HG02678 (cell line): ENCODE results near the gene PHPT1.

Experiments used
- ATAC-seq: cut with Tn5 transposase; IDR thresholded peaks from one replicate; pipeline ENCODE4 v1.9.1; 2021; ENCODE audit warnings: mild to moderate bottlenecking, moderate library complexity; ENCODE audit not compliant: unreplicated experiment

The PHPT1 gene

DNA sequence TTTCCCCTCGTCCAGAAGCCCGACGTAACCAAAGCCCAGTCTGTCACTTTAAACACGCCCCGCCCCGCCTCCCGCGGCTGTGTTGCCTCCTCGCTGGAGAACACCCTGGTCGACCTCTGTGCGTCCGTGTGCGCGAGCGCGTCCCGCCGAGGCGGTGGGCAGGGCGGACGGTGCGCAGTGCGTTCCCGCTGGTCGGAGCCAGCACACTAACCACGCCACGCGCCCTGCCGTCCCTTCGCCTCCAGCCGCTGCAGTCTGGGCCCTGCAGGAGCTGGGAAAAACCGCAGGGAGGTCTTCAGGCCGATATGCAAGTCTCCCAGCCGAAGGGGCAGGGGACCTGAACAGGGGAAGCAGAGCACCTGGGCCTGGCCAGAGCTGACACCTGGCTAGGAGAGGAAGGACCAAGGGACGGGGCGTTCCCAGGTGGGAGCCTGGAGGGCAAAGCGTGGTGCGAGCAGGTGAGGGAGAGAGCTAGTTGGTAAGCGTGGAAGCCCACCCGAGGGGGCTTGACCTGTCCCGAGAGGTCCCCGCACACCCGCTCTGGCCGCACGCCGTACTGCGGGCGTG, 1.3 kb upstream of the PHPT1 start:
- ATAC-seq, result no peak

DNA sequence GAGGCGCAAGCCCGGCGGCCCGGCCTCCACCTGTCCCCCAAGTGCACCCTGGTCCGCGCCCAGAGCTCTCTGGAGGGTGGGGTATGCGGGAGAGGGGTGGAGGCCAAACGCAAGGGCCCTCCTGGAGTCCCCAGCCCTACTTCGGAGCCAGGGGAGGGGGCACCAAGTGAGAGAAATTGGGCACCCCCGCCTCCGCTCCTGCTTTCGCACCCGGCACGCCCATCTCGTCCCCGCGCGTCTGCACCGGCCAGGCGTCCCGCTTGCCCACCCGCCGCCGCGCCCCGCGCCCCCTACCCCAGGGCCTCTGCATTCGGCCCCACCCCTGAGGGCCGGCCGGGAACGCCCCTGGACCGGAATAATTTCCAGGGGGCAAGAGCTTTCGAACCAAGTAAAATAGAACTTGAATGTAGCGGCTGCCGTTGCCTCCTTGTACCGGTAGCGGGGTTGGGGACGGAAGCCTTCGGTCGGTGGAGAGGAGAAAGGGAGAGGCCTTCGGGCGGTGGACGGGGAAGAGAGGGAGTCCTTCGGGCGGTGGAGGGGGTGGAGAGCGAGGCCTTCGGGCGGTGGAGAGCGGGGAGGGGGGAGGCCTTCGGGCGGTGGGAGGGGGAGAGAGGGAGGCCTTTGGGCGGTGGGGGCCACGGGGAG, 694 bp upstream of the PHPT1 start:
- ATAC-seq, result no peak

DNA sequence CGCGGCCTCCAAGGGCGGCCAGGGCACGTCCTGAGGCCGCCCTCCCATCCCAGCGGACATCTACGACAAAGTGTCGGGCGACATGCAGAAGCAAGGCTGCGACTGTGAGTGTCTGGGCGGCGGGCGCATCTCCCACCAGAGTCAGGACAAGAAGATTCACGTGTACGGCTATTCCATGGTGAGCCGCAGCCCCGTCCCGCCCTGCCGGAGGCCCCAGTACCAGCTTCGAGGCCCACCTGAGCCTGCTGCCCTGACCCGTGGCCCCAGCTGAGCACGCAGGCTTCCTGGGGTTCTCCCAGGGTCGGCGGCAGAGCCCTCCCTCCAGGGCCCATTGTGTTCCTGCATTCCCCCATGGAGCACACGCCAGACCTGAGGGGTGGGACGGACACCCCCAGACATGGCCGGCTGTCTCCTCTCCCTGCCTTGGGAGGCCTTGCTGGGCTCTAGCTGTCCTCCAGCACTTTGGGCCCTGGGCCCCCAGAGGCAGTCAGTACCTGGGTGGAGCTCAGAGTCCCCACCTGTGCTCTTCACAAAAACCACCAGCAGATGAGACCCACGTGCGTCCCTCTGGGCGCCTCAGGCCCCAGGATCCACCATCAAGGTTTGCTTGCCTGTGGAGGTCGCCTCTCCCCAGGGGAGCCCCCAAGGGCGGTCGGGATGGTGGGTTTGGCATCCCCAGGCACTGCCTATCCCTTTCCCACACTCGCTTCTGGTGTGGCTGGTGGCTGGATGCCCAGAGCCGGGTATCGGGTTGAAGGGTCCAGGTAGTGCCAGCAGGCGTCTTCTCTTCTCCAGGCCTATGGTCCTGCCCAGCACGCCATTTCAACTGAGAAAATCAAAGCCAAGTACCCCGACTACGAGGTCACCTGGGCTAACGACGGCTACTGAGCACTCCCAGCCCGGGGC, 1.0 kb downstream of the PHPT1 start:
- ATAC-seq, result no peak

DNA sequence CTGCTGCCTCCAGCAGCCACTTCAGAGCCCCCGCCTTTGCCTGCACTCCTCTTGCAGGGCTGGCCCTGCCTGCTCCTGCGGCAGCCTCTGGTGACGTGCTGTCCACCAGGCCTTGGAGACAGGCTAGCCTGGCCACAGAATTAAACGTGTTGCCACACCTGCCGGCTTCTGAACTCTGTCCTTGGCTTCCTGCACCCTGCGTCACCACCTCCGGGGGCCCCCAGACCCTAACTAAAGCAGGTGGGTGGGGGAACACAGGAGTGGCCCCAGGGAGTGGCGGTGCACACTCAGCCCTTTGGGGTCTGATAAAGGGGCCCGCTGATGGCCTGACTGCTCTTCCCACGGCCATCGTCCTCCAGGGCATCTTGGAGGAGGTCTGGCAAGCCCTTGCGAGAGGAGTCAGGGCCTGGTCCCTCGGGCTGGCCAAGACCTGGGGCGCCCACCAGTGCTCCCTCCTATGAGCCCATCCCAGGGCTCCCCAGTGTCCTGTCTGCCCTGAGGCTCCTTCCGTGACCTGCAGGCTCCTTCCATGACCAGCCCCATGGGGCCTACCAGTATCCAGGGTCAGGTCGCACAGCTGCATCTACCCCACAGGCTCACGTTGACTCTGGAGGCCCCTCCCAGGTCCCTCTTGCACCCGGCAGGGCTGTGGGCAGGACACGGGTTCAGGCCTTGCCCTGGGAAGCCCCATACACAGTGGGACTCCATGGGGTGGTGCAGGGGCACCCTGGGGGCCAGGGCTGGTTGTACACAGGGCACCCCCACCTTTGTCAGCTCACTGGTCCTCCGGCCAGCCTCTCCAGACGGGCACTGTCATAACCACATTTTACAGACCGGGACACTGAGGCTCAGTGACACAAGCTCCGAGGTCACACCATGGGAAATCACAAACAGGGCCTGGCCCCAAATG, 1.9 kb downstream of the PHPT1 start:
- ATAC-seq, result no peak

DNA sequence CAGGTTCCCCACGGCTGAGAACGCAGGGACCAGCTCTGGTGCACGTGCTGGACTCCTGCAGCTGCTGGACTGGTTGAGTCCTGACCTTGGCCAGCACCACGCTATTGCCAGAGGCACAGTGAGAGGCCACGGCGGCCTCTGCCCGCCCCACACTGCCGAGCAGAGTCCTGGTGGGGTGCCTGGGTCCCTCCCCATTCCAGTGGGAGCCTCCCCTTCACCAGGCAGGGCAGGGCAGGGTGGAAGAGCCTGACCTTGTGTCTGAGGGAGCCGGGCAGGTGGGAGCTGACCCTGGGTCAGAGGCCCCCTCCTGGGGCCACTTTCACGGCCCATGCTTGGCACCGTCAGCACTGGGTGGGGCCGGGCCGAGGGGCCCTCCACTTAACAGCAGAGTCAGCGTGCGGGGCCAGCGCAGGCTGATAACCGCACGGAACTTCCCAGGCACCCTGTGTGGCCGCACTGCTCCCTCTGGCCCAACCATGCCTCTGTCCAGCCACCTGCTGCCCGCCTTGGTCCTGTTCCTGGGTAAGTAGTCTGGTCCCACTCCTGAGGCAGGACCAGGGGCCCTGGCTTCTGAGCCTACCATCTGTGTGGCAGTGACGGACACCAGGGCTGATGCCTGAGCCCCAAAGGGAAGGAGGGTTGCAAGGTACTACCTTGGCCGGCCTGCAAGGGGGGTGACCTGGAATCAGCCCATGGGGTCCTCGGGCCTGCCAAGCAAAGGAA, 2.9 kb downstream of the PHPT1 start, which contains the start of gene MAMDC4:
Gene MAMDC4 (plus strand): TSS at position 406 of the 723 bp plus-strand sequence. CDS start 71 bp downstream, at position 477.
- ATAC-seq, result no peak

DNA sequence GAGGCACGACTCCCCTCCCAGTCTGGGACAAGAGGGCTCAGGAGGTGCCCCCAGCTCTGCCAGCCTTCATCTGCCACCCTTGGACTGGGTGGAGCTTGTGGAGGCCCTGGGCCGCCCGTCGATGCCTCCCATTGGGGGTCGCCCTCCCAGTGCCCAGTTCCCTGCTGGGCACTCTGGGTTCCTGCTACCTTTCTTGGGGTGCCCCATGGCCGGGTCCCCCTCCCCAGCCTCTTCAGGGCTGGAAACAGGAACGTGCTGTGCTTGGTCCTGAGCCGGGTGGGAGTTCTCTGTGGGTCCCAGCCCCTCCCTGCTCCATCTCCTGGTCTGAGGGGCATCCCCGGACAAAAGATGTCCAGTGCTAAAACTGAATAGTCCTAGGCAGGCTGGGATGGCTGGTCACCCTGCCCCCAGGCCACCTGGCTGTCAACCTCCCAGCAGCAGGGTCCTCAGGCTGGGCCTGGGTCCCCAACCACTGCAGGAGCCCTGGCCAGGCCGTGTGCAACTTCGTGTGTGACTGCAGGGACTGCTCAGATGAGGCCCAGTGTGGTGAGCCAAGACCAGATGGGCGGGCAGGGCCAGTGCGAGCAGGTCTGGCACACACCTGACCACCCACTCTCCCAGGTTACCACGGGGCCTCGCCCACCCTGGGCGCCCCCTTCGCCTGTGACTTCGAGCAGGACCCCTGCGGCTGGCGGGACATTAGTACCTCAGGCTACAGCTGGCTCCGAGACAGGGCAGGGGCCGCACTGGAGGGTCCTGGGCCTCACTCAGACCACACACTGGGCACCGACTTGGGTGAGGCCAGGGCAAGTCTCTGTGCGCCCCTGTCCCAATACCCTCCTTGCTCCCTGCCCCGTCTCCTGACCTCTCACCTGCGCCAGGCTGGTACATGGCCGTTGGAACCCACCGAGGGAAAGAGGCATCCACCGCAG, 3.7 kb downstream of the PHPT1 start:
- no peak for ATAC-seq

DNA sequence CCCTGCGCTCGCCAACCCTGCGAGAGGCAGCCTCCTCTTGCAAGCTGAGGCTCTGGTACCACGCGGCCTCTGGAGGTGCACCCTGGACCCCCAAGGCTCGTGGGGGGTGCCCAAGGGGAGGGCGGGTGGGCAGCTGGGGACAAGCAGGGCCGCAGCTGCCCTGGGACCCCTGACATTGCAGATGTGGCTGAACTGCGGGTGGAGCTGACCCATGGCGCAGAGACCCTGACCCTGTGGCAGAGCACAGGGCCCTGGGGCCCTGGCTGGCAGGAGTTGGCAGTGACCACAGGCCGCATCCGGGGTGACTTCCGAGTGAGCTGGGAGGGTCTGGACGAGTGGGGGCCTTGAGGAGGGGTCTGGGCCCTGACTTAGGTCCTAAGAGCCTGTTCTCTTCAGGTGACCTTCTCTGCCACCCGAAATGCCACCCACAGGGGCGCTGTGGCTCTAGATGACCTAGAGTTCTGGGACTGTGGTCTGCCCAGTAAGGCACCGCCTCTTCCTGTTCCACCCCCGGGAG, 4.4 kb downstream of the PHPT1 start:
- no peak for ATAC-seq

DNA sequence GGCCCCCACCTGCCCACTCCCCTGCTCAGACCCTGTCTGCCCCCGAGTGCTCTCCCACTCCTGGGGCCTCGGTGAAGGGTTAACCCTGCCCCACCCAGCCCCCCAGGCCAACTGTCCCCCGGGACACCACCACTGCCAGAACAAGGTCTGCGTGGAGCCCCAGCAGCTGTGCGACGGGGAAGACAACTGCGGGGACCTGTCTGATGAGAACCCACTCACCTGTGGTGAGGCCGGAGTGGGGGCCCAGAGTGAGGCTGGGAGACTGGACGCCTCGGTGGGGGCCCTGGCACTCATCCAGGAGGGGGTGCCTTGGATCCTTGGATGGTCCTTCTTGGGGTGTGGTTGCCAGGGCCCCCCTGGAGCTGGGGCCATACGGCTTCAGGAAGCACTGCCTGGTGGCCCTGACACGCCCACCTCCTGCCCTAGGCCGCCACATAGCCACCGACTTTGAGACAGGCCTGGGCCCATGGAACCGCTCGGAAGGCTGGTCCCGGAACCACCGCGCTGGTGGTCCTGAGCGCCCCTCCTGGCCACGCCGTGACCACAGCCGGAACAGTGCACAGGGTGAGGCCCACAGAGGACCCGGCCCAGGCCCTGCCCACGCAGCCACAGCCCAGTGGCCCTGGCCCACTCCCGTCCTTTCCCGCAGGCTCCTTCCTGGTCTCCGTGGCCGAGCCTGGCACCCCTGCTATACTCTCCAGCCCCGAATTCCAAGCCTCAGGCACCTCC, 5.1 kb downstream of the PHPT1 start:
- no peak for ATAC-seq

DNA sequence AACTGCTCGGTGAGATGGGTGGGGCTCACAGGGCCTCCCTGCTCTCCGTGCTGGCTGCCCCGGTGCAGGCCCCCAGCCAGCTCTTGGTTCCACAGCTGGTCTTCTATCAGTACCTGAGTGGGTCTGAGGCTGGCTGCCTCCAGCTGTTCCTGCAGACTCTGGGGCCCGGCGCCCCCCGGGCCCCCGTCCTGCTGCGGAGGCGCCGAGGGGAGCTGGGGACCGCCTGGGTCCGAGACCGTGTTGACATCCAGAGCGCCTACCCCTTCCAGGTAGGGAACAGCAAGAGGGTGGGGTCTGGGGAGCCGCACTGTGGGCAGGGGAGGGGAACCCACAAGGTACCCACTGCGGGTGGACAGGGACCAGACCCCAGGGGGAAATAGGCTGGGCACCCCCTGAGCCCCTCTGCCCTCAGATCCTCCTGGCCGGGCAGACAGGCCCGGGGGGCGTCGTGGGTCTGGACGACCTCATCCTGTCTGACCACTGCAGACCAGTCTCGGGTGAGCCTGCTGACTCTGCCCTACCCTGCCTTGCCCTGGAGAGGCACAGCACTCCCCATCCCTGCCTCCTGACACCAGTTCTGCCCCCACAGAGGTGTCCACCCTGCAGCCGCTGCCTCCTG, 5.7 kb downstream of the PHPT1 start:
- ATAC-seq, result no peak

DNA sequence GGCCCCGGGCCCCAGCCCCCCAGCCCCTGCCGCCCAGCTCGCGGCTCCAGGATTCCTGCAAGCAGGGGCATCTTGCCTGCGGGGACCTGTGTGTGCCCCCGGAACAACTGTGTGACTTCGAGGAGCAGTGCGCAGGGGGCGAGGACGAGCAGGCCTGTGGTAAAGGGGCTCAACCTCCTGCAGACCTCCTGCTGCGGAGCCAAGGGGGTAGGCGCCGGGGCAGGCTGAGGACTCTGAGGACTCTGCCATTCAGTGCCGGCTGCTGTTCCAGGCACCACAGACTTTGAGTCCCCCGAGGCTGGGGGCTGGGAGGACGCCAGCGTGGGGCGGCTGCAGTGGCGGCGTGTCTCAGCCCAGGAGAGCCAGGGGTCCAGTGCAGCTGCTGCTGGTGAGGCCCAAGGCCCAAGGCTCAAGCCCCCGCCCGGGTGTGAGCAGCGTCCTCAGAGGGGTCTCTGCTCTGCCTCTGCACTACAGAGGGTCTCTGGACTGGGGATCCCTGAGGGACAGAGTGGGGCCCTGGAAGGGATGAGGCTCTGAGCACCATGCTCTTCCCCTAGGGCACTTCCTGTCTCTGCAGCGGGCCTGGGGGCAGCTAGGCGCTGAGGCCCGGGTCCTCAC, 6.4 kb downstream of the PHPT1 start:
- ATAC-seq, result no peak

DNA sequence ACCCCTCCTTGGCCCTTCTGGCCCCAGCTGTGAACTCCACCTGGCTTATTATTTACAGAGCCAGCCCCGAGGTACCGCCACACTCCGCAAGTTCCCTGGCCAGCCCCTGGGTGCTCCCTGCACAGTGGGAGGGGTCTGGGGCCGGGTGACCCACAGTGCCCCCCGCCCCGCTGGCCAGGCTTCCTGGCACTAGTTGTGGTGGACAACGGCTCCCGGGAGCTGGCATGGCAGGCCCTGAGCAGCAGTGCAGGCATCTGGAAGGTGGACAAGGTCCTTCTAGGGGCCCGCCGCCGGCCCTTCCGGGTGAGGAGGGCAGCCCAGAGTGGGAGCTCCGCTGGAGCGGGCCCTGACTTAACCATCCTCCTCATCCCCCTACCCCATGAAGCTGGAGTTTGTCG, 6.9 kb downstream of the PHPT1 start:
- no peak for ATAC-seq

DNA sequence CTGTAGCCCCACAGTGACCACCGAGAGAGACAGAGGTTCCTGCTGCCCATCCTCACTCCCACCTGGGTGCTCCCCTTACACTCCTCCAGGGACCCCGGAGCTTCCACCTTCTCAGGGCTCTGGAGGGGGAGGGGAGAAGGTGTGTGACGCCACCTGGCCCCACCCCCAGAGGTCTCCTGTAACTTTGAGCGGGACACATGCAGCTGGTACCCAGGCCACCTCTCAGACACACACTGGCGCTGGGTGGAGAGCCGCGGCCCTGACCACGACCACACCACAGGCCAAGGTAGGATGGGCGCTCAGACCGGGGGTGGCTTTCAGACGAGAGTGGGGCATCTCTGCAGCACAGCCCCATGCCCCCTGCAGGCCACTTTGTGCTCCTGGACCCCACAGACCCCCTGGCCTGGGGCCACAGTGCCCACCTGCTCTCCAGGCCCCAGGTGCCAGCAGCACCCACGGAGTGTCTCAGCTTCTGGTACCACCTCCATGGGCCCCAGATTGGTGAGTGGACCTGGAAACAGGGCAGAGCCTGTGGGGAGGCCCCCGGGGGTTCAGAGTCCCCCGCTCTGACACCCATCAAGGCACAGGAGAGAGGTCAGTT, 7.4 kb downstream of the PHPT1 start:
- no peak for ATAC-seq

DNA sequence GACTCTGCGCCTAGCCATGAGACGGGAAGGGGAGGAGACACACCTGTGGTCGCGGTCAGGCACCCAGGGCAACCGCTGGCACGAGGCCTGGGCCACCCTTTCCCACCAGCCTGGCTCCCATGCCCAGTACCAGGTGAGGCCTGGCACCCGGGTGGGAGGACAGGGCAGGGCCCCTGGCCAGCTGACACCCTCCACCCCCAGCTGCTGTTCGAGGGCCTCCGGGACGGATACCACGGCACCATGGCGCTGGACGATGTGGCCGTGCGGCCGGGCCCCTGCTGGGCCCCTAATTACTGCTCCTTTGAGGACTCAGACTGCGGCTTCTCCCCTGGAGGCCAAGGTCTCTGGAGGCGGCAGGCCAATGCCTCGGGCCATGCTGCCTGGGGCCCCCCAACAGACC, 8.0 kb downstream of the PHPT1 start:
- ATAC-seq, result no peak

DNA sequence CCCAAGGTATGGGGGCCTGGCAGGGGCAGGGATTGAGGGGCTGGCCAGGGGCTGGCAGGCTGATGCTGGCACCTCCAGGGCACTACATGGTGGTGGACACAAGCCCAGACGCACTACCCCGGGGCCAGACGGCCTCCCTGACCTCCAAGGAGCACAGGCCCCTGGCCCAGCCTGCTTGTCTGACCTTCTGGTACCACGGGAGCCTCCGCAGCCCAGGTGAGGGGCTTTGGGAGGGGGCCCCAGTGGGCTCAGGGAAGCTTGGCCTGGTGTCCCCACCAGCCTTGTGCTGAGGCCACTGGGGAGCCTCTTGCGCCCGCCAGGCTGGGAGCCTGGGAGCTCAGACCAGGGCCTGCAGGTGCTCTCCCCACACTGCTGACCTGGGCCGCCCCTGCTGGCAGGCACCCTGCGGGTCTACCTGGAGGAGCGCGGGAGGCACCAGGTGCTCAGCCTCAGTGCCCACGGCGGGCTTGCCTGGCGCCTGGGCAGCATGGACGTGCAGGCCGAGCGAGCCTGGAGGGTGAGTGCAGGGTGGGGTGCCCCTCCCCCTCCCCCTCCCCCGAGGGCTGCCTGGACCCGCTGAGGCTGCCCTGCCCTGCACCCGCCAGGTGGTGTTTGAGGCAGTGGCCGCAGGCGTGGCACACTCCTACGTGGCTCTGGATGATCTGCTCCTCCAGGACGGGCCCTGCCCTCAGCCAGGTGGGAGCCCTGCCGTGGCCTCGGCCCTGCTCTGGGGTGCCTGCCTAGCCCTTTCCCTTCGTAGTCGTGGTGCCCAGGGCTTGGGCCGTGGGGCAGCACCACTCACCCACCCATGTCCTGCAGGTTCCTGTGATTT, 8.6 kb downstream of the PHPT1 start:
- ATAC-seq, result no peak

DNA sequence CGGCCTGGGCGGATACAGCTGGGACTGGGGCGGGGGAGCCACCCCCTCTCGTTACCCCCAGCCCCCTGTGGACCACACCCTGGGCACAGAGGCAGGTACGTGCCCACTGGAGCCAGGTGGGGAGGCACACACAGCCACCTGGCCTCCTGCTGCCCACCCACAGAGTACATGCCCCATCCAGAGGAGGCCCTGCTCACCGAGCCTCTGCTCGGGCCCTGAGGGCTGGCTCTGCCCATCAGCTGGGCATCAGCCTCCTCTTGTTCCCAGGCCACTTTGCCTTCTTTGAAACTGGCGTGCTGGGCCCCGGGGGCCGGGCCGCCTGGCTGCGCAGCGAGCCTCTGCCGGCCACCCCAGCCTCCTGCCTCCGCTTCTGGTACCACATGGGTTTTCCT, 9.2 kb downstream of the PHPT1 start:
- ATAC-seq, result no peak
